ENCODE results near the gene SHE.

Gene SHE

GRCh38 chr1:154497026-154497806 lies 5.0 kb downstream of the SHE start:
- CTCF ChIA-PET = no interaction called here

GRCh38 chr1:154496383-154496782 lies 5.8 kb downstream of the SHE start:
- no peak for DNase-seq (ENCODE audit: extremely low spot score)
- POLR2A ChIA-PET = no interaction called here
- TF ChIP-seq ELF4 (IDR thresholded peaks at IDR 0.05) (no peak), PKNOX1 (IDR thresholded peaks at IDR 0.05) (no peak), FOXK2 (IDR thresholded peaks at IDR 0.05) (no peak), HDGF (IDR thresholded peaks at IDR 0.05; ENCODE audit: borderline replicate concordance) (no peak), SP1 (IDR thresholded peaks at IDR 0.05) (no peak), ZNF384 (IDR thresholded peaks at IDR 0.05) (no peak), FOXM1 (IDR thresholded peaks at IDR 0.05; ENCODE audit: borderline replicate concordance) (no peak), LEF1 (IDR thresholded peaks at IDR 0.05; ENCODE audit: borderline replicate concordance) (no peak), NFRKB (IDR thresholded peaks at IDR 0.05) (no peak), ARNT (IDR thresholded peaks at IDR 0.05) (no peak), L3MBTL2 (conservative IDR thresholded peaks at IDR 0.05) (no peak), FOXA1 (IDR thresholded peaks at IDR 0.05) (no peak), TARDBP (IDR thresholded peaks at IDR 0.05) (no peak), BHLHE40 (IDR thresholded peaks at IDR 0.05; ENCODE audit: borderline replicate concordance) (no peak), CTBP1 (IDR thresholded peaks at IDR 0.05; ENCODE audit: borderline replicate concordance) (no peak), SUZ12 (IDR thresholded peaks at IDR 0.05) (no peak)
- CTCF ChIA-PET = no interaction called here

More at GRCh38 chr1:154497026-154497806, 5.0 kb downstream of the SHE start:
- no peak for DNase-seq (ENCODE audit: extremely low spot score)
- TF ChIP-seq ARNT (IDR thresholded peaks at IDR 0.05) = no peak
- TF ChIP-seq FOXM1 (IDR thresholded peaks at IDR 0.05; ENCODE audit: borderline replicate concordance) = no peak
- TF ChIP-seq BHLHE40 (IDR thresholded peaks at IDR 0.05; ENCODE audit: borderline replicate concordance) = no peak
- TF ChIP-seq SP1 (IDR thresholded peaks at IDR 0.05) = no peak
- TF ChIP-seq SUZ12 (IDR thresholded peaks at IDR 0.05) = no peak
- POLR2A ChIA-PET = no interaction called here

GRCh38 chr1:154495496-154496273 lies 6.5 kb downstream of the SHE start:
- POLR2A ChIA-PET = no interaction called here
- DNase-seq (ENCODE audit: extremely low spot score) = no peak
- CTCF ChIA-PET = interaction anchor here (1.0 to 1.5 kb wide), 2 partner anchors 15 to 51 kb away, joined by 3 to 4 read pairs; no protein-coding TSS in a partner anchor
- TF ChIP-seq NFRKB (IDR thresholded peaks at IDR 0.05) (no peak), FOXA1 (IDR thresholded peaks at IDR 0.05) (no peak), CTBP1 (IDR thresholded peaks at IDR 0.05; ENCODE audit: borderline replicate concordance) (no peak), L3MBTL2 (conservative IDR thresholded peaks at IDR 0.05) (no peak), ELF4 (IDR thresholded peaks at IDR 0.05) (no peak), SUZ12 (IDR thresholded peaks at IDR 0.05) (no peak), BHLHE40 (IDR thresholded peaks at IDR 0.05; ENCODE audit: borderline replicate concordance) (no peak), TARDBP (IDR thresholded peaks at IDR 0.05) (no peak), PKNOX1 (IDR thresholded peaks at IDR 0.05) (no peak), ZNF384 (IDR thresholded peaks at IDR 0.05) (no peak), ARNT (IDR thresholded peaks at IDR 0.05) (no peak), LEF1 (IDR thresholded peaks at IDR 0.05; ENCODE audit: borderline replicate concordance) (no peak), HDGF (IDR thresholded peaks at IDR 0.05; ENCODE audit: borderline replicate concordance) (no peak), SP1 (IDR thresholded peaks at IDR 0.05) (no peak), FOXK2 (IDR thresholded peaks at IDR 0.05) (no peak), FOXM1 (IDR thresholded peaks at IDR 0.05; ENCODE audit: borderline replicate concordance) (no peak)

GRCh38 chr1:154493276-154493675 lies 8.9 kb downstream of the SHE start:
- ChIA-PET POLR2A (no interaction called here), CTCF (no interaction called here)
- DNase-seq (ENCODE audit: extremely low spot score) = no peak
- no peak for TF ChIP-seq LEF1 (IDR thresholded peaks at IDR 0.05; ENCODE audit: borderline replicate concordance)
- TF ChIP-seq L3MBTL2 (conservative IDR thresholded peaks at IDR 0.05) = no peak
- no peak for TF ChIP-seq HDGF (IDR thresholded peaks at IDR 0.05; ENCODE audit: borderline replicate concordance)
- no peak for TF ChIP-seq ZNF384 (IDR thresholded peaks at IDR 0.05)
- TF ChIP-seq BHLHE40 (IDR thresholded peaks at IDR 0.05; ENCODE audit: borderline replicate concordance) = no peak
- no peak for TF ChIP-seq NFRKB (IDR thresholded peaks at IDR 0.05)
- no peak for TF ChIP-seq FOXA1 (IDR thresholded peaks at IDR 0.05)
- TF ChIP-seq ARNT (IDR thresholded peaks at IDR 0.05) = no peak
- no peak for TF ChIP-seq TARDBP (IDR thresholded peaks at IDR 0.05)
- no peak for TF ChIP-seq FOXK2 (IDR thresholded peaks at IDR 0.05)
- TF ChIP-seq SP1 (IDR thresholded peaks at IDR 0.05) = no peak
- no peak for TF ChIP-seq FOXM1 (IDR thresholded peaks at IDR 0.05; ENCODE audit: borderline replicate concordance)
- TF ChIP-seq ELF4 (IDR thresholded peaks at IDR 0.05) = no peak

GRCh38 chr1:154492115-154492514 lies 10.1 kb downstream of the SHE start:
- ChIA-PET POLR2A (no interaction called here), CTCF (no interaction called here)
- TF ChIP-seq TARDBP (IDR thresholded peaks at IDR 0.05) (no peak), SUZ12 (IDR thresholded peaks at IDR 0.05) (no peak), FOXK2 (IDR thresholded peaks at IDR 0.05) (no peak)
- no peak for DNase-seq (ENCODE audit: extremely low spot score)

GRCh38 chr1:154490317-154490716 lies 11.9 kb downstream of the SHE start:
- TF ChIP-seq SP1 (IDR thresholded peaks at IDR 0.05) (no peak), L3MBTL2 (conservative IDR thresholded peaks at IDR 0.05) (no peak), FOXK2 (IDR thresholded peaks at IDR 0.05) (no peak), NFRKB (IDR thresholded peaks at IDR 0.05) (no peak), SUZ12 (IDR thresholded peaks at IDR 0.05) (no peak), ELF4 (IDR thresholded peaks at IDR 0.05) (no peak), HDGF (IDR thresholded peaks at IDR 0.05; ENCODE audit: borderline replicate concordance) (no peak), FOXA1 (IDR thresholded peaks at IDR 0.05) (no peak), ZNF384 (IDR thresholded peaks at IDR 0.05) (no peak), TARDBP (IDR thresholded peaks at IDR 0.05) (no peak), CTBP1 (IDR thresholded peaks at IDR 0.05; ENCODE audit: borderline replicate concordance) (no peak), LEF1 (IDR thresholded peaks at IDR 0.05; ENCODE audit: borderline replicate concordance) (no peak), BHLHE40 (IDR thresholded peaks at IDR 0.05; ENCODE audit: borderline replicate concordance) (no peak), ARNT (IDR thresholded peaks at IDR 0.05) (no peak), FOXM1 (IDR thresholded peaks at IDR 0.05; ENCODE audit: borderline replicate concordance) (no peak), PKNOX1 (IDR thresholded peaks at IDR 0.05) (no peak)
- ChIA-PET CTCF (interaction anchor here (0.8 kb wide), 1 partner anchor 9 kb away, joined by 3 read pairs; no protein-coding TSS in a partner anchor), POLR2A (interaction anchor here (1.2 kb wide), 1 partner anchor 62 kb away, joined by 3 read pairs; no protein-coding TSS in a partner anchor)
- no peak for DNase-seq (ENCODE audit: extremely low spot score)

All from HEK293T (cell line).